ENCODE data around the gene SHANK2. TPM values are rescaled to one million over a fixed set of nuclear protein-coding genes. Genes with fewer than 3 reads are reported as not detected.

The SHANK2 gene
- polyA plus RNA-seq: not detected

DNA sequence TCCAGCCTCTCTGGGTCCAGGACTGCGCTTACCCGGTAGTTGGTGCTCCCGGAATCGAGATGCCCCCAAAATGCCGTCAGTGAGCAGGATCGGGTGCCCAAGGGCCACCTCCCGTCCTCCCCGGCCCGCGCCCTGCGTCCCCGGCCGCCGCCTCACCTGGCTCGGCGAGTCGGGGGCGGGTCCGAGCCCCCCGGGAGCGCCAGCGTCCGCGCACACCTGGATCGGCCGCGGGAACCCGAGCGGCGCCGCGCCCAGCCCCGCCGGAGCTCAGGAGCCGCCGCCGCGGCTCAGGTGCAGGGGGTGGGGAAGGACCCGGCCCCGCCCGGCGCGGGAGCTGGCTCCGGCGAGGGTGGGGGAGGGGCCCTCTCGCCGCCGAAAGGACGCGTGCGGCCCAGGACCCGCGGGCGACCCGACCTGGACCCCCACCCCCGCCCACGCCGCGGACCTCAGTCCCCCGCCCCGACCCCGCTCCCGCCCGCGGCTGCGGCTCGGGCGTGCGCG, at the start of gene SHANK2:
TSS of gene SHANK2 (minus strand) at position 309 of the 501 bp plus-strand sequence. CDS start 105,251 bp downstream, outside the sequence.
- H3K27ac Mint-ChIP-seq: no peak within 1 kb of the TSS
- peaks cover 0 to 2% of the 10 kb centered on the region in 2 donors for H3K4me1 Mint-ChIP-seq
- H3K4me3 Mint-ChIP-seq: no peak within 1 kb of the TSS
- H3K9me3 Mint-ChIP-seq: no peaks in the 10 kb centered on the region
- H3K27me3 Mint-ChIP-seq (ENCODE audit: low read depth in 3 of 3): peaks cover 11 to 28% (median 24%) of the 10 kb centered on the region in 3 donors
- no peak for DNase-seq
- H3K36me3 Mint-ChIP-seq: no peaks in the 10 kb centered on the region

- DNase-seq: no peak
- H3K9me3 Mint-ChIP-seq: no peaks in the 10 kb centered on the region
- peak overlapping the region in 1 of 5 donors; percentile 10 for H3K4me3 Mint-ChIP-seq
- peaks cover 0 to 6% (median 4%) of the 10 kb centered on the region in 3 donors for H3K27me3 Mint-ChIP-seq (ENCODE audit: low read depth in 3 of 3)
- no peaks in the 10 kb centered on the region for H3K4me1 Mint-ChIP-seq
- no peaks in the 10 kb centered on the region for H3K36me3 Mint-ChIP-seq
- H3K27ac Mint-ChIP-seq: no peak overlapping the region
Measured at GRCh38 chr11:71301858-71302533, 49.6 kb upstream of the SHANK2 start.

DNA sequence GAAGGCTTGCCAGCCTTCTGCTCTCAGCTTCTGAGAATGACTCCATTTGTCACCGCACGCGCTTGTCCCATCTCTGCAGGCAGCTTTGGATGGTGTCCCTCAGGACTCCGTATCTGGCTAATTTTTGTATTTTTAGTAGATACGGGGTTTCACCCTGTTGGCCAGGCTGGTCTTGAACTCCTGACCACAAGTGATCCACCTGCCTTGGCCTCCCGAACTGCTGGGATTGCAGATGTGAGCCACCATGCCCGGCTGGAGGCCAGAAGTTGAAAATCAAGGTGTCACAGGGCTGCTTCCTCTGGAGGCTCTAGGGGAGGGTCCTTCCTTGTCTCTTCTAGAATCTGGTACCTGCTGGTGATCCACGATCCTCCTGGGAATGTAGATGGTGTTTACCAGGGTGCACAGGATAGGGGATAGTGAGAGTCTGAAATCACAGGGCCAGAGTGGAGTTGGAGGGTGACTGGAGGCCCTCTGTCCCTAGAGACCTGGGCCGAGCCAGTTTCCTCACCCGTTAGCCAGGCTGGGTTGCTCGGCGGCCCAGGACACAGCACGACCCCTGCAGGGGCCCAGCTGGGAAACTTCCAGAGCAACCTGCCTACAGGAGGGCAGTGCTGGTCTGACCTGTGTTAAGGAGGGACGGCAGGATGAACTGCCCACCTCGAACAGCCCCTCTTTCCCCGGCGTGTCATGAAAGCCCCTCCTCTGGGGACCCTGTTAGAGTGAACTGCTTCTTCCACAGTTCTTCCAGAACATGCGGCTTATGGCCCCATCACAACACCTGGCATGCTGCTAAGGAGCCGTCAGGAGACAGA, 48.9 kb upstream of the SHANK2 start:
- Mint-ChIP-seq H3K9me3 (no peaks in the 10 kb centered on the region), H3K27me3 (ENCODE audit: low read depth in 3 of 3) (peaks cover 0 to 10% (median 4%) of the 10 kb centered on the region in 3 donors), H3K4me1 (no peaks in the 10 kb centered on the region), H3K27ac (no peak overlapping the region), H3K36me3 (no peaks in the 10 kb centered on the region), H3K4me3 (no peak overlapping the region)
- DNase-seq: no peak

DNA sequence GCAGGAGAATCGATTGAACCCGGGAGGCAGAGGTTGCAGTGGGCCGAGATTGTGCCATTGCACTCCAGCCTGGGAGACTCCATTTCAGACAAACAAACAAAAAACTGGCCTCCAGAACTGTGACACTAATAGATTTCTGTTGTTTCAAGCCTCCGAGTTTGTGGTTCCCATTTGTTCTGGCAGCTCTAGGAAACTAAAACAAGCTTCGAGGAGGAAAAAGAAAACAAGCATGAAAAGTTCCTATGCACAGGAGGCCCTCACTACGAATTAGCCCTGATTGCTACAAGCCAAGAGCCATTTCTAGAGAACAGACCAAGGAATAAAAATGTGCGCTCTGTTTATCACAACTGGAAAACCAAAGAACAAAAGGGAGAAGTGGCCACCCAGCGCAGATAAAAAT, 47.8 kb upstream of the SHANK2 start:
- Mint-ChIP-seq H3K4me3 (no peak overlapping the region), H3K36me3 (no peaks in the 10 kb centered on the region), H3K27ac (no peak overlapping the region), H3K27me3 (ENCODE audit: low read depth in 3 of 3) (peaks cover 0 to 10% (median 3%) of the 10 kb centered on the region in 3 donors), H3K9me3 (no peaks in the 10 kb centered on the region), H3K4me1 (no peaks in the 10 kb centered on the region)
- DNase-seq: no peak

- no peak overlapping the region for H3K27ac Mint-ChIP-seq
- no peaks in the 10 kb centered on the region for H3K9me3 Mint-ChIP-seq
- H3K4me1 Mint-ChIP-seq: no peaks in the 10 kb centered on the region
- H3K36me3 Mint-ChIP-seq: no peaks in the 10 kb centered on the region
- peaks cover 0 to 5% (median 2%) of the 10 kb centered on the region in 3 donors for H3K27me3 Mint-ChIP-seq (ENCODE audit: low read depth in 3 of 3)
- no peak for DNase-seq
- no peak overlapping the region for H3K4me3 Mint-ChIP-seq
Measured at GRCh38 chr11:71298761-71299181, 46.4 kb upstream of the SHANK2 start.

GRCh38 chr11:71298016-71298550, 45.7 kb upstream of the SHANK2 start:
- Mint-ChIP-seq H3K27ac (no peak overlapping the region), H3K9me3 (no peaks in the 10 kb centered on the region), H3K36me3 (no peaks in the 10 kb centered on the region), H3K4me3 (no peak overlapping the region), H3K27me3 (ENCODE audit: low read depth in 3 of 3) (peaks cover 0 to 5% (median 2%) of the 10 kb centered on the region in 3 donors), H3K4me1 (no peaks in the 10 kb centered on the region)
- DNase-seq: no peak

DNA sequence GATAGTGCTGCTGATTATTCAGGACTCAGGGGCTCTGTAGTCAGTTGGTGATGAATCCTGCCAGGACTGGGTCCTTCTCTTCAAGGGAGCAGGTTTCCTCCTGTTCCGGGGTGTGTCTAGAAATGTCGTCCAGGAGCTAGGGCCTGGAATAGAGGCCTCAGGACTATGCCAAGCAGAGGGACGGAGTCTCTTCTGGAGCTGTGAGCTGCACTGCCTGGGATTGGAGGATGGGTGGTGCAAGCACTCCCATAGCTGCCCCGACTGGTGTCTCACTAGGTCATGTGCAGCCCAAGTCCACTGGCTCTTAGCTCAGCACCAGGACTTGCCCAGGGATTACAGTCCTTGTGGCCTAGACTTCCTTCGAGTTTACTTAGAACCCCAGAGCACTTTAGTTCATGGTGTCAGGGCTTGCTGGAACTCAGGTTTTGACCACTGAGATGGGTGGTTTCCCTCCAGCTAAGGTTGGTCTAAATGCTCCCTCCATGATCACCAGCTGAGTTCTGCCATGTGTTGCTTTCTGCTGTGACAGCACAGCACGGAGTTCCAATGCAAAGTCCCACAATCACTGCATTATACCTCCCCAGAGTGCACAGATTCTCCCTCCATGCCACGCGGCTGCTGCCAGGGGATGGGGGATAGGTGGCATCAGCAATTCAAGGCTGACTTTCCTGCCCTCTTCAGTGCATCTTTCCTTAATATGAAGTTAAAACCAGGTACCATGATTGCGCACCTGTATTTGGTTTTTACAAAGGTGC, 42.6 kb upstream of the SHANK2 start:
- Mint-ChIP-seq H3K4me3 (no peak overlapping the region), H3K27ac (no peak overlapping the region), H3K27me3 (ENCODE audit: low read depth in 3 of 3) (peaks cover 1 to 16% (median 3%) of the 10 kb centered on the region in 3 donors), H3K4me1 (no peaks in the 10 kb centered on the region), H3K36me3 (peaks cover 0 to 4% (median 0%) of the 10 kb centered on the region in 3 donors), H3K9me3 (peaks cover 0 to 18% (median 9%) of the 10 kb centered on the region in 6 donors)
- DNase-seq: no peak

GRCh38 chr11:71293961-71294782, 41.8 kb upstream of the SHANK2 start:
- DNase-seq: no peak
- no peak overlapping the region for H3K27ac Mint-ChIP-seq
- H3K36me3 Mint-ChIP-seq: peaks cover 0 to 4% (median 0%) of the 10 kb centered on the region in 3 donors
- peaks cover 3 to 16% (median 5%) of the 10 kb centered on the region in 3 donors for H3K27me3 Mint-ChIP-seq (ENCODE audit: low read depth in 3 of 3)
- H3K4me3 Mint-ChIP-seq: no peak overlapping the region
- H3K9me3 Mint-ChIP-seq: peaks cover 0 to 26% (median 10%) of the 10 kb centered on the region in 6 donors
- no peaks in the 10 kb centered on the region for H3K4me1 Mint-ChIP-seq

DNA sequence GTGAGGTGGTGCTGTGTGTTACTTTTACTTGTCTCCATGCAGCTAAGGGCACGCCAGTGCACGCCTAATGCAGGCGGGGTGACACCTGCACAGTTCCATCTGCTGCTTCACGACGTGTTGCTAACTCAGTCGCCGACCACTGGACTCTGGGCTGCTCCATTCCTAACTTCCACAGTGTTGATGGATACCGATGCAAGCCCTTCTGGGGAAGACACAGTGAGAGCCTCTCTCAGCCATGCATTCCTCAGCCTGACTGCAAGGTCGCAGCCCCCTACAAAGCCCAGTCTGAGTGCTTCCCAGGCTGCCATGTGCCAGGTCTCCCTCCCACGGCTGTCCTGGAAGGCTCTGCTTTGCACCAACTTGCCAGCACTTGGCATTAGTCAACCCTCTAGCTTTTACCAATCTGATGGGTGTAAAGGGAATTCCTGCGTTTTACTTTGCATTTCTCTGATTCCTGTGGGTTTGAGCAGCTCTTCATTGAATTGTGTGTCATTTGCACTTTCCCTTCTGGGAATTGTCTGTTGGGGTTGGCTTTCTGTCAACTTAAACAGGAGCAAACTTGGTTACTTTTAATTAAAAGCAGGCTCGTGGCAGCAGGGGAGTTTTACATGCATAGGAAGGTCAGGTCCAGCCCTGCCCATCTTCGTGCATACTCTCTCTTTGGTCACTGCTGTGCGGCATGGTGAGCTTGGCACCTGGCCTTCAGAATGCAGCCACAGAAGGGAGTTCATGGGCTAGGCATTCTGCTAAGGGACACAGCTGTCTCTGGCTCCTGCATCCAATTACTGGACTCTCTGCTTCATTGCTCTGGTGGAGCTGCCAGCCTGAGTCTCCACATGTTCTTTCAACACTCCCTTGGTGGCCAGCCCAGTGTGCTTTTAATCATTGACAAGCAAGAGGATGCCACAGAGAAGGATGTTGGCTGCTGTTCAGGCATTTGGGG, 34.6 kb upstream of the SHANK2 start:
- Mint-ChIP-seq H3K4me1 (no peaks in the 10 kb centered on the region), H3K9me3 (peaks cover 0 to 29% (median 10%) of the 10 kb centered on the region in 6 donors), H3K36me3 (peaks cover 0 to 4% (median 0%) of the 10 kb centered on the region in 3 donors), H3K27ac (no peak overlapping the region), H3K4me3 (no peak overlapping the region), H3K27me3 (ENCODE audit: low read depth in 3 of 3) (peaks cover 3 to 11% (median 11%) of the 10 kb centered on the region in 3 donors)
- no peak for DNase-seq

- no peak overlapping the region for H3K27ac Mint-ChIP-seq
- H3K4me1 Mint-ChIP-seq: no peaks in the 10 kb centered on the region
- no peak overlapping the region for H3K4me3 Mint-ChIP-seq
- no peaks in the 10 kb centered on the region for H3K36me3 Mint-ChIP-seq
- H3K27me3 Mint-ChIP-seq (ENCODE audit: low read depth in 3 of 3): peaks cover 0 to 12% (median 2%) of the 10 kb centered on the region in 3 donors
- H3K9me3 Mint-ChIP-seq: peaks cover 0 to 11% (median 1%) of the 10 kb centered on the region in 6 donors
- no peak for DNase-seq
Measured at GRCh38 chr11:71285111-71285510, 32.7 kb upstream of the SHANK2 start.

DNA sequence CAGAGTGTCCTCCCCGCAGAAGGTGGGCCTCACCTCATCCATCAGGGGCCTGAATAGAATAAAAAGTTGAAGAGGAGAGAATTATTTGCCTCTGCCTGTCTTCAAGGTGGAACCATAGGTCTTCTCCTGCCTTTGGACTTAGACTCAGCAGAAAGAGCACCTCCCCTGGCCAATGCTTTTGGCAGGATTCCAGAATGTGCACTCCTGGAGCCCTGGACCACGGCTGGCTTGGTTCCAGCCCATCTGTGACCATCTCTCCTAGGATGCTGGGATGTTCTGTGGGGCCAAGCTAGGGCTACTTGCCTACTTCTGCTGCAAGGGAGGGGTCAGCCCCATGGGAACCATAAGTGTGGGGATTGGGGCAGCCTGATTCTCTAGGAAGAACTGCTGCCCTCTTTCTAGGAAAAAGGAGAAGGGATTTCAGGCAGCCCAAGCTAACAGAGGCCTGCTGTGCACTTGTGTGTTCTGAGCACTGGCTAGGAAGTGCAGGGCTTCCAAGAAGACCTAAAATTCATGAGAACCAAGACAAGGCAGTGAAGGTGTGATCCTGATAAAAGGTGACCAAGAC, 32.2 kb upstream of the SHANK2 start:
- no peaks in the 10 kb centered on the region for H3K36me3 Mint-ChIP-seq
- peaks cover 0 to 7% (median under 1%) of the 10 kb centered on the region in 6 donors for H3K9me3 Mint-ChIP-seq
- DNase-seq: no peak
- peaks cover 0 to 11% (median 2%) of the 10 kb centered on the region in 3 donors for H3K27me3 Mint-ChIP-seq (ENCODE audit: low read depth in 3 of 3)
- H3K4me1 Mint-ChIP-seq: no peaks in the 10 kb centered on the region
- H3K27ac Mint-ChIP-seq: no peak overlapping the region
- H3K4me3 Mint-ChIP-seq: no peak overlapping the region
